CD4-positive, alpha-beta T cell treated with Interferon gamma for 1 hour (primary cell): ENCODE data around the gene PRR36.

ENCODE experiments used
- DNase-seq: peaks from one replicate; pipeline ENCODE4 v3.0.0-alpha.2; 2020

Gene PRR36

DNA sequence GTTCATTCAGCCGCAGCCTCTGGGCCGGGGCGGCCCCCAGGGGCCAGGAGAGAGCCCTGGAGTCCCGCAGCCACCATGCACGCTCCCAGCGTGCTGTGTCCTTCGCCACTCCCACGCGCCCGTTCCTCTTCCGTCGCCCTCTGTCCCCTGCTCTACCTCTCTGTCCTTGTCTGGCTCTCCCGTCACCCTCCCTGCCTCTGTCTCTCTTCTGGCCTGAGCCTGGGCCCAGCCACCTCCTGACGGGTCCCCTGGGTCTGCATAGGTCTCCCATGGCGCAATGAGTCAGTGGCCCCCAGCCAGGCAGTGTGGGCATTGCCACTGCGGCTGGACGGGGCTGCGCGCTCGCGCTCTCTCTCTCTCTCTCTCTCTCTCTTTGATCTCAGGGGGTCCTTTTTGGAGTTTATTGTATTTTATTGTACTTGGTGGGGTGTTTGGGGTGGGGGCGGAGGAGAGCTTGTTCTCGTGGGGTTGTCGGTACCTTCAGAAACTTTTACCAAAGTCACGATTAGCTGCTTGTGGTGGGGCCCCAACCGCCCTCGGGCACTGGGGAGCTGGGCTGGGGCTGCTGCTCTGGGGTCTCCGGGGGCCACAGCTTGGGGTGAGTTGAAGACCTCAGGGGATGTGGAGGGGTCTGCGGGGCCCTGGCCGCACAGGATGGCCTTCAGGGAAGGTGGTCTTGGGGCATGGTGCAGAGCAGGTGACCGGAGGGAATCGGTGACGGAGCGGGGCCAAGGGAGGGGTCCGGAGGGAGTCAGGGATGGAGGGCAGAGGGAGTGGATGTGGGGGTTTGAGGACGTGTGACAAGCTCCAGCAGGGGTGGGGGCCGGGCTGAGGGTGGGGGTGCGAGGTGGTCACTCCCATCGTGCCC, 38.7 kb upstream of the PRR36 start:
- DNase-seq, result no peak

DNA sequence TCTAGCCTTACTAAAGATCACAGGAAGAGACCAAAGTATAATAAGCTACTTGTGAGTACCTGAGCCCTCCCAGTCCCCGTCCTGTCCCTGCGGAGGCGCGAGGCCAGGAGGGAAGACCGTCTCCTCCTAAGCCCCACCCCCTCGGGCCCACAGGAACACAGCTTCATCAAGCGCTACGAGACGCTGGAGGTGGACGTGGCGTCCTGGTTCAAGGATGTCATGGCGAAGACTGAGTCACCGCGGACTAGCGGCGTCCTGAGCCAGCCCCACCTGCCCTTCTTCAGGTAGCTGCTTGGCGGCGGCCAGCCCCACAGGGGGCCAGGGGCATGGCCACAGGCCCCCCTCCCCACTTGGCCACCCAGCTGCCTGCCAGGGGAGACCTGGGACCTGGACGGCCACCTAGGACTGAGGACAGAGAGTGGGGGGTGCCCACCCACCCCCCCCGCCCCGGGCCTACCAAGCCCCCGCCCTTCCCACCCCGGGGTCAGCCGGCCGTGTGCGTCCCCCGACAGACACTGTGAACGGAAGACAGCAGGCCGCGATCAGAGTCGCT, 38.0 kb upstream of the PRR36 start:
- DNase-seq, result no peak

DNA sequence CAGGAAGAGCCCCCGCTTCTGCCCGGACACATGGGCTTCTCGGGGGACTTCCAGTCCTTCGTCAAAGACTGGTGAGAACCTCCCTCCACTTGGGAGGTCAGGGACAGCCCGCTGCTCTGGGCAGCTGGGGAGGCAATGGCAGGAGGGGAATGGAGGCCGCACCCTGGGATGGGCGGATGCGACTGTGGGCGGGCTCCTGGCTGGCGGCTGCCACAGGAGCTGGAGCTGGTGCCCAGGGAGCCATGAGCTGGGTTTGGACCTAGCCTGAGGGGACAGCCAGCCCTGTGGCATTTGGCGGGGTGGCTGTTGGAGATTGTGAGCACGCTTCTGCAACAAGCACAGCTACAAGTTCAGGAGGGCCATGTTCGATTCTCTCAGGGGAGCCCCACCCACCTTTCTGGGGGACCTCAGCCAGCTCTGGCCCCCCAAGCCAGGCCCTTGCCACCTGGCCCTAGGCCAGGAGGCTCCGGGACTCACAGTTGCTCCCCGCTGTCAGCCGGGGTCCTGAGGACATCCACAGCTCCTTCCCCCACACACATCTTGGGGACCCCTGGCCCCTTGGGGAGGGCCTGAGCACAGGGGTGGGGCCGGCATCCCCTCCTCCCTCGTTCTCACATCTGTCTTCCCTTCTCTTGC, 37.4 kb upstream of the PRR36 start:
- no peak for DNase-seq

DNA sequence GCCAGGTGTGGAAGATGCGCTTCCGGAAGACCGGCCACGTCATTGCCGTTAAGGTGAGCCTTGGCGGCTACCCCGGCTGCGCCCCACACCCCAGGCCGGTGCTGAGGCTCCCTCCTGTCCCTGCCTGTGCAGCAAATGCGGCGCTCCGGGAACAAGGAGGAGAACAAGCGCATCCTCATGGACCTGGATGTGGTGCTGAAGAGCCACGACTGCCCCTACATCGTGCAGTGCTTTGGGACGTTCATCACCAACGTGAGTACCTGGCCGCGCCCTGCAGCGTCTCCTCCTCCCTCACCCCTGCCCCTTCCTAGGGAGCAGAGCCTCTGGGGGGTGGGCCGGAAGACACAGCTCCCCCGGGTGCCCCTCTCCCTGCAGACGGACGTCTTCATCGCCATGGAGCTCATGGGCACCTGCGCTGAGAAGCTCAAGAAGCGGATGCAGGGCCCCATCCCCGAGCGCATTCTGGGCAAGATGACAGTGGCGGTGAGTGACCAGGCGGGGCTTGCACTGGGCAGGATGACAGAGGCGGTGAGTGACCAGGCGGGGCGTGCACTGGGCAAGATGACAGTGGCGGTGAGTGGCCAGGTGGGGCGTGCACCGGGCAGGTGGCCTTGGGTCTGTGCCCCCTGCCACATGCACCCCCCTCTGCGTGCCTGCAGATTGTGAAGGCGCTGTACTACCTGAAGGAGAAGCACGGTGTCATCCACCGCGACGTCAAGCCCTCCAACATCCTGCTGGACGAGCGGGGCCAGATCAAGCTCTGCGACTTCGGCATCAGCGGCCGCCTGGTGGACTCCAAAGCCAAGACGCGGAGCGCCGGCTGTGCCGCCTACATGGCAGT, 36.4 kb upstream of the PRR36 start:
- DNase-seq, result no peak

DNA sequence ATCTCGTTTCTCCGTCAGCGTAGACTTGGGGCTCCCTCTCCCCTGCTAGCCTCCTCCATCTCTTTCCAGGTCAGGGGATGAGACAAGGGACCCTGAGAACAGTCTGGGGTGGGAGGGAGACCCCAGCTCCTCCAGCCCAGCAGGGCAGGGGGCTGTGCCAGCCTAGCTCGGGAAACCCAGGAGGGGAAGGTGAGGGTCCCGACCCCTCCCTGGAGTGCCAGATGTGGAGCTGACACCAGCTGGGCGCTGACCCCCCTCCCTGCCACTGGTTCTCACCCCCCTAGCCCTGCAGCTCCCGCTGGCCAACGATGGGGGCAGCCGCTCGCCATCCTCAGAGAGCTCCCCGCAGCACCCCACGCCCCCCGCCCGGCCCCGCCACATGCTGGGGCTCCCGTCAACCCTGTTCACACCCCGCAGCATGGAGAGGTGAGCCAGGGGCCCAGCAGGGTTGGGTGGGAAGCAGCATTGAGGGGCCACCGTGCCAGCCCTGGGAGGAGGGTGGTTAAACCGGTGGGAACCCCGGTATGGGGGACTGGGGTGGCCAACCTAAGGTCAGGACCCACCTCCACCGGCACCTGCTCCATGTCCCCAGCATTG, 35.4 kb upstream of the PRR36 start:
- no peak for DNase-seq

DNA sequence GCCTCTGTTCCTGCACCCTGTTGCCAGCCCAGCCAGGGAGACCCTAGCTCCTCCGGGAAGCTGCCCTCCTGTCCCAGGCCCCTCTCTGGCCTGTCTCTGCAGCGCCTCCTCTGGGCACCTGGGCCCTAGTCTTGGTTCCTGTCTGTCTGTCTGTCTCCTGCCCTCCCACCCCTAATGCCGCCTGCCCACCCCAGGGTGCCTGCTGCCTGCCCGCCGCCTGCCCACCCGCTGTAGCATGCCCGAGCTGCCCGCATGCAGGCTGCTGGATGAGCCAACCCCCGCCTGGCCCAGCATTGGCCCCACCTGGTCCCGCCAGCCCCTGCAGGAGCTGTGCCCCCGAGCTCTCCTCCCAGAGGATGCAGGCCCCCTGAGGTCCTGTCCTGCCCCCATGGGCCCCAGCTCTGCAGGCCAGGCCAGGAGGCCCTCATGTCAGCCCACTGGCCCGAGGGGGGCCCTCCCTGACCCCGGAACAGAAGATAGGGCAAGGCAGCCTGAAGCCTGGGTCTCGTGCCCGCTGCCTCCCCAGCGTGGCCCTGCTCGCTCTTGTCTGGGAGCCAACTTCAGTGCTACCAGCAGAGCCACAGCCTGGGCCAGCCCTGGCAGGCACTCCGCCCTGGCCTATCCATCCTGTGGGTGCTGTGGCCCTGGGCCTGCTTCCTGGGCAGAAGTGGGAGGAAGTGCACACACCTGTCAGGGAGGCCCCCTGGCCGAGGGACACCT, 34.7 kb upstream of the PRR36 start:
- DNase-seq, result no peak

DNA sequence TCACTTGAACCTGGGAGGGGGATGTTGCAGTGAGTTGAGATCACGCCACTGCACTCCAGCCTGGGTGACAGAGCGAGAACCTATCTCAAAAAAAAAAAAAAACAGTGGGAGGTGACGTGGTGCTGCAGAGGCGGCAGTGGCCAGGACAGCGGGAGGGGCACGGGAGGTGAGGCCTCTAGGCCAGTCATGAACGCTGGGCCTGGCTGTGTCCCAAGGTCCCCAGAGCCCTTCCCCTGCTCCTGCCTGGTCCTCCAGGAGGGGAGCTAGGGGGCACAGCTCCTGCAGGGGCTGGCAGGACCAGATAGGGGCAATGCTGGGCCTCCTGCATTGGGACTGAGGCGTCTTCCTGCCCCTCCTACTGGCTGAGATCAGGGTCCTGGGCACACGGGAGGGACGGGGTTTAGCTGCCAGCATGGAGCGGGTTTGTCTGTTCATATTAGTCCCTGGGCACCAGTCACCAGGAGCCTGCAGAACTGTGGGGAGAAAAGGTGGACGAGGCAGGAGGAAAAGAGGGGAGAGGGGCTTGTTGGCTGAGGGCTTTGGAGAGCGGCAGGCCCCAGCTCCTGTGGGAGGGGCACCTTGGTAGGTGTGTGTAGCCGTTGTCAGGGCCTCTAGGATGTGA, 34.0 kb upstream of the PRR36 start:
- DNase-seq, result no peak

DNA sequence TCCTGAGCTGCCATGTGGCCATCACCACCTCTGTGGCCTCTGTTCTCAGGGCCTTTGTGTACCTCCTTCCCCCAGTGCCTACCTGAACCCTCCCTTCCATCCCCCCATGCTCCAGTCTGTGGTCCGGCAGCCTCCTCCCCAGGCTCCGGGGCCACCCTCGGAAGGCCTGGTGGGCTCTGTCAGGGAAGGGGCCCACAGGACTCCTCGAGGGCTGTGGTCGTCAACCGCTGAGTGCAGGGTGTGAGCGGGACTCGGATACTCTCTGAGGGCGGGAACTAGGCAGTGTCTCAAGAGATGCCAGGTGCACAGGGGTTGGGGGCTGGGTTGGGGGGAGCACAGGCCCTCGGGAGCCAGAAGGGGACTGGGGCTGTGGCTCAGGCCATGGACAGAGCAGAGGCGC, 33.4 kb upstream of the PRR36 start:
- no peak for DNase-seq

DNA sequence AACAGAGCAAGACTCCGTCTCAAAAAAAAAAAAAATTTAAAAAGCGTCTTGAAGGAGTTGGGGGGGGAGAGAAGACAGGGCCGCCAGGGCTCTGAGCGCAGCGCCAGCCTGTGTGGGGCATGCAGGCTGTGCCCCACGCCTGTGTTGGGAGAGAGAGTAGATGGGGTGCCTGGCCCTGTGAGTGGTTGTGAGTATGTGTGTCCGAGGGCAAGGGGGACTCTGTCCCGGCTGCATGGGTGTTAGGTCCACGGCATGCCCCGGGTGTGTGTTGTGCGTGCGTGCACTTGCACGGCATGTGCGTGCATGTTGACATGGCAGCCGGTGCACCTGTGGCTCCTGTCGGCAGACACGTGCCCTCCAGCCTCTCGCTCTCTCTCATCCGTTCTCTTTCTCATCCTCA, 32.9 kb upstream of the PRR36 start:
- no peak for DNase-seq

DNA sequence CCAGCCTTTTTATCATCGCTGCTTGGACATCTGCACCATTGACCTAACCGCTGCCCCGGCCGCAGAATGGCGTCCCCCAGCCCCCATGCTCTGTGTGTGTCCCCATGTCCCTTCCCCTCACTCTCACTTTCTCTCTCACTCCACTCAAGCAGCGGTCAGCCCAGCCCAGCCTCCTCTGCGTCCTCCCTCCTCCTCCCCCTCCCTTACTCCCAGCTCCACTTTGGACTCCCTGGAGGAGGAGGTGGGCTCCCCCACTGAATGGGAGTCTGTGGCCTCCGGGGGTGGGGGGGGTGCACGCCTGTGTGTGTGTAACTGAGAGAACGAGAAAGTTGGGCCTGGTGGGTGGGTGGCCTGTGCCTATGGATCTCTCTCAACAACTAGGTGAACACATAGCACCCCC, 31.7 kb upstream of the PRR36 start:
- DNase-seq, result no peak

DNA sequence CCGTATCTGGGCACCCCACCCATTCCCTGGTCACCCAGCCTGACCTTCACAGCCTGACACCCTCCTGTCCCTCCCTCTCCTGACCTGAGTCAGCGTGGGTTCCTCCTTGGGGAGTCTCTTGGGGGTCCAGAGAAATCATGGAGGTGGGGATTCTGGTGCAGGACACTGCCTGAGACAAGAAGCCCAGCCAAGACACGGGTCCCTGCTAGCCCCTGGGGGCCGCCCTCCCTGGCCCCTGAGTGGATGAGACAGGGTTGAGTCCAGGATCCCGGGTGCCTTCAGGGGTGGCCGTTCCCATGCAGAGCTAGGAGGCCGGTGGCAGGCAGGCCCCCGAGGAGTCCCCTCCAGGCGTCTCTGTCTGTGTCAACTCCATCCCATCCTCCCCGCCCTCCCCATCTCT, 31.1 kb upstream of the PRR36 start:
- no peak for DNase-seq

DNA sequence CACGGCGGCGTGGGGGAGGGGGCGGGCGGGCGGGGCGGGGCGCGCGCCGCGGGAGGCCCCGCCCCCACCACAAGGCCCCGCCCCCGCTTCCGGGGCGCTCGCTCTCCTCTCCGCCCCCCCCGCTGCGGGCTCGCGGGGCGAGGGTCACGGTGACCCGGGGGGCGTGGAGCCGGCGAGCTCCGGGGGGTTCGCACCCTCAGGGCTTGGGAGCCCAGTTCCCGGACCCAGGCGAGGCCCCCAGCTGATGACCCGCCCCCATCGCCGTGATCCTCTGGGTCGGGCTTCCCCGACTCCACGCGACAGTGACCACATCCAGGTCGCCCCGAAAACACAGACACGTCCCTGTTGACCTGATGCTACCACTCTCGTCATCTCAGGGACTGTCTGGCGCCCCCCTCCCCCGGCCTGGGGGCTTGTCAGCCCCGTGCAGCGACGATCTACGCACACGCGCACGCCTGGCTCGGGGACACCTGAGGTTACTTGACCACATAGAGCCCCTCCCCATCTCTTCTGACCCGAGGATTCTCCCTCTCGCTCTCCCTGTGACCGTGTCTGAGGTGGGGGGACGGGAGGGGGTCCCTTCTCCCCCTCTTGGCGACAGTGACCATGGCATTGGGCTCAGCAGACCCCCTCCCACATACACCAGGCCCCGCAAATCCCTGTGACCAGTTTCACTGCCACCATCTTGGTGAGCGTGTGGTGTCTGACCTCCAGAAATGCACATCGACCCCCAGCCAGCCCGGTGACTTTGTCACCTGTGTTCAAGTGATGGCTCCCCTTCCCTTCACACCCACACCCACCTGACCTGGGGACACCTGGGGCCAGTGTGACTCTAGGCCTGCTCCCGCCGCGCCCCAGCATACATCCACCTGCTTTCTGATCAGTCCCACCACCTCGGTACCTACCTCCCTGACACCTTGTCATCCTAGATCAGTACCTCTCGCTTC, 30.2 kb upstream of the PRR36 start:
- peak; percentile 92 for DNase-seq

DNA sequence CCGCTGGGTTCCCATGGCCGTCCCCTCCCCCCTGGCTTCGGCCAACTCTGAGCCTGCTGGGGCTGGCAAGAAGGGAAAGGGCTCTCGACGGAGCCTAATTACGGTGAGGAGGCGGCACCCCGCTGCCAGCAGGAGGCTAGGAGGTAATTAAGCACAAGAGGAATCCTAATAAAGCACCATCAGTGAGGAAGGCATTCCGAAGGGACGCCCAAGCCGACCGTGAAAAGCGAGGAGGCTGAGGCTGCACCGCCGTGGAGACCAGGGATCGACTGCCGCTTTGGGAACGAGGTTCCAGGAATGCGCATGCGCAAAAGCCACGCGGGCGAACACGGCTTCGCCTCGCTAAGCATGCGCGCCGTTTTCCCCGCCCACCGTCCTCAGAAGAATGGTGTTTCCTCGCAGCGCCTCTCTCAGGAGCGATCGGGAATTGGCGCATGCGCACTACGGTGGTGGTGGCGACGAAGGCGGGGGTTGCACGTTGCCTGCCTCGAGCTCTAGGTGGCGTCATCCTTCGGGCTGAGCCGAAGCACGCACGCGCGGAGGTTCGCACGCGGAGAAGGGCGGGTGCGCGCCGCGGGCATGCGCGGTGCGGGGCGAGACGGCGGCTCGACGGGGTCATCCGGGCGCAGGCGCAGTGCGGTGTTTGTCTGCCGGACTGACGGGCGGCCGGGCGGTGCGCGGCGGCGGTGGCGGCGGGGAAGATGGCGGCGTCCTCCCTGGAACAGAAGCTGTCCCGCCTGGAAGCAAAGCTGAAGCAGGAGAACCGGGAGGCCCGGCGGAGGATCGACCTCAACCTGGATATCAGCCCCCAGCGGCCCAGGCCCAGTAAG, 29.3 kb upstream of the PRR36 start, which contains the start of gene MAP2K7:
TSS of gene MAP2K7 (plus strand) at position 634 of the 830 bp plus-strand sequence. CDS start at position 702, 68 bp downstream.
- DNase-seq, result peak; percentile 99

DNA sequence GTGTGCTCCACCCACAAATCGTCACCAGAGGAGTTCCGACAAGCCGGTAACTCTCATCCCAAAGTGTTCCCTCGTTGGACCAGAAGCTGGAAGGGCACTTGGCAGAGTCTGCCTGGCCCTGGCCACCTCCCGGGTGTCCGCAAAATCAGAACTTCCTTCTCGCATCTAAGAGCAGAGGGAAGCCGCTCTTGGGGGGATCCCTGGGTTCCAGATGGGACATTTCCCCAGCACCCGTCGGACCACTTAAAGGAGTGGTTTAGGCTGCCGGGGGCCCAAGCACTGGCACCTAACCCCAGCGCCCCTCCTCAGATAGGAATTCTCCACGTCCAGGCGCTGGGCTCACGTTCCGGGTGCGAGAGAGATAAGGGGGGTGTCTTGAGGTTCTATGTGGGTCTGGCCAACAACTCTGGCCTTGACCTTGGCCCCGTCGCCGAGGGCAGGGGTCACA, 28.6 kb upstream of the PRR36 start:
- DNase-seq, result no peak

DNA sequence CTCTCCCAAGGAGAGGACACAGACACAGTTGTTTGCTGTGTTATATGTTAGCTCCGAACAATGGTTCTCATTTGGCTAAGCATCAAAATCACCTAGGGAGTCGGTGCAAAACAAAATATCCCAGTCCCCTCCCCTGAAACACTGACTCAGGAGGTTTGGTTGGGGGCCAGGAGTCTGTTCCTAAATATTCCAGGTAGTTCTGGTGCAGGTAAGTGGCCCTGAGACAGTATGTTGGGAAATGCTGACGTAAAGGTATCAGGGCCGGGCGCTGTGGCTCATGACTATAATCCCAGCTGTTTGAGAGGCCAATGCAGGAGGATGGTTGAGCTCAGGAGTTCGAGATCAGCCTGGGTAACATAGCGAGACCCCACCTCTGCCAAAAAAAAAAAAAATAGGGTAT, 27.1 kb upstream of the PRR36 start:
- DNase-seq, result no peak

DNA sequence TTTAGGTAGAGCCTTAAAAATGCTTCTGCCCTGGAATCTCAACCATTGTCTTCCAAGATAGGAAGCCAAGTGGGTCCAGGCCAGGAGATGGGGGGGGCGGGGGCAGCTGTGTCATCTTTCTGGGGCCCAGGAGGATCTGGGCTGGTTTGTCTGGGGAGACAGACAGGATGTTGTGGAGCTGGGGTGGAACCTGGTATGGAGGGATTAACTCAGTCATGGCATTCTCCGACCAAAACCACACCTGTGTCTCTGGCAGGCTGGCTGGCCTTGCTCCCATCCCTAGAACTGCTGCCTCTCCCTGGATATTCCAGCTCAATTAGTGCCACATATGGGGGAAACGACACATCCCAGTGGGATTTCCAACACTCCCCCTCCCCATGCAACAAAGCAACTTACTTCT, 26.7 kb upstream of the PRR36 start:
- no peak for DNase-seq

DNA sequence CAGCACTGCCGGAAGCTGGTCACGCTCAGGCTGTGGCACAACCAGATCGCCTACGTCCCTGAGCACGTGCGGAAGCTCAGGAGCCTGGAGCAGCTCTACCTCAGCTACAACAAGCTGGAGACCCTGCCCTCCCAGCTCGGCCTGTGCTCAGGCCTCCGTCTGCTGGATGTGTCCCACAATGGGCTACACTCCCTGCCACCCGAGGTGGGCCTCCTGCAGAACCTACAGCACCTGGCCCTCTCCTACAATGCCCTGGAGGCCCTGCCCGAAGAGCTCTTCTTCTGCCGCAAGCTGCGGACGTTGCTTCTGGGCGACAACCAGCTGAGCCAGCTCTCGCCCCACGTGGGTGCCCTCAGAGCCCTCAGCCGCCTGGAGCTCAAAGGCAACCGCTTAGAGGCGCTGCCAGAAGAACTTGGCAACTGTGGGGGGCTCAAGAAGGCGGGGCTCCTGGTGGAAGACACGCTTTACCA, 26.2 kb upstream of the PRR36 start:
- DNase-seq, result no peak

DNA sequence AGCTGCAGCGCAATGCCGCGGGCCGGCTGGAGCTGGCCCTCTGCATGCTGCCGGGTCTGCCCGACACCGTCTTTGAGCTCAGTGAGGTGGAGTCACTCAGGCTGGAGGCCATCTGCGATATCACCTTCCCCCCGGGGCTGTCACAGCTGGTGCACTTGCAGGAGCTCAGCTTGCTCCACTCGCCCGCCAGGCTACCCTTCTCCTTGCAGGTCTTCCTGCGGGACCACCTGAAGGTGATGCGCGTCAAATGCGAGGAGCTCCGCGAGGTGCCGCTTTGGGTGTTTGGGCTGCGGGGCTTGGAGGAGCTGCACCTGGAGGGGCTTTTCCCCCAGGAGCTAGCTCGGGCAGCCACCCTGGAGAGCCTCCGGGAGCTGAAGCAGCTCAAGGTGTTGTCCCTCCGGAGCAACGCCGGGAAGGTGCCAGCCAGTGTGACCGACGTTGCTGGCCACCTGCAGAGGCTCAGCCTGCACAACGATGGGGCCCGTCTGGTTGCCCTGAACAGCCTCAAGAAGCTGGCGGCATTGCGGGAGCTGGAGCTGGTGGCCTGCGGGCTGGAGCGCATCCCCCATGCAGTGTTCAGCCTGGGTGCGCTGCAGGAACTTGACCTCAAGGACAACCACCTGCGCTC, 25.7 kb upstream of the PRR36 start:
- DNase-seq, result no peak

DNA sequence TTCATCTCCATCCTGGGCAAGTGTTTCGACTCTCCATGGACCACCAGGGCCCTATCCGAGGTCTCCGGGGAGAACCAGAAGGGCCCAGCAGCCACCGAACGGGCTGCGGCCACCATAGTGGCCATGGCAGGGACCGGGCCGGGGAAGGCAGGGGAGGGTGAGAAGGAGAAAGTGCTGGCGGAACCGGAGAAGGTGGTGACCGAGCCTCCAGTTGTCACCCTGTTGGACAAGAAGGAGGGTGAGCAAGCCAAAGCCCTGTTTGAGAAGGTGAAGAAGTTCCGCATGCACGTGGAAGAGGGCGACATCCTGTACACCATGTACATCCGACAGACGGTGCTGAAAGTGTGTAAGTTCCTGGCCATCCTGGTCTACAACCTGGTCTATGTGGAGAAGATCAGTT, 24.8 kb upstream of the PRR36 start:
- no peak for DNase-seq
